Keratinocyte (primary cell): ENCODE measurements around the gene QRICH1. TPM values are rescaled to one million over a fixed set of nuclear protein-coding genes. Genes with fewer than 3 reads are reported as not detected.

ENCODE experiments used
- DNase-seq: peaks from one replicate; pipeline ENCODE4 v3.0.0-alpha.2; 2011; ENCODE audit warnings: low read depth, missing footprints, low spot score
- FAIRE-seq: peaks from 2 replicates; lab custom pipeline; 2011; peaks lifted over from hg19 to GRCh38; lab: Jason Lieb, UNC
- H2AFZ ChIP-seq: 2 replicates; pipeline ENCODE4 v1.6.0; 2012; ENCODE audit warnings: low read length, control low read depth, inconsistent platforms; ENCODE audit not compliant: control insufficient read depth
- H3K27ac ChIP-seq: 2 replicates; pipeline ENCODE4 v1.5.1; 2011; ENCODE audit warnings: low read length; ENCODE audit not compliant: control insufficient read depth, insufficient read depth
- H3K27me3 ChIP-seq: 3 replicates; pipeline ENCODE4 v1.6.0; 2011; ENCODE audit warnings: low read length; ENCODE audit not compliant: control insufficient read depth, insufficient read depth; ENCODE audit errors: extremely low read depth
- H3K36me3 ChIP-seq, 2 experiments: 2 replicates in 1 of 2; 3 replicates in 1 of 2; pipeline ENCODE4 v1.5.1; 2011; ENCODE audit warnings: low read length in 2 of 2, mild to moderate bottlenecking in 1 of 2; ENCODE audit not compliant: control insufficient read depth in 2 of 2, insufficient read depth in 2 of 2; ENCODE audit errors: extremely low read depth in 1 of 2
- H3K4me1 ChIP-seq: 3 replicates; pipeline ENCODE4 v1.5.1; 2011; ENCODE audit warnings: low read length; ENCODE audit not compliant: control insufficient read depth, insufficient read depth; ENCODE audit errors: extremely low read depth
- H3K4me2 ChIP-seq: 3 replicates; pipeline ENCODE4 v1.6.0; 2011; ENCODE audit warnings: low read depth, low read length; ENCODE audit not compliant: control insufficient read depth, insufficient read depth; ENCODE audit errors: extremely low read depth
- H3K4me3 ChIP-seq, 3 experiments: fragments of 200-600 bp in 1 of 3; sonication (generic) in 1 of 3; 2 replicates in 2 of 3; 3 replicates in 1 of 3; pipeline ENCODE4 v1.5.1; 2011 to 2016; ENCODE audit warnings: low read length in 3 of 3, mild to moderate bottlenecking in 3 of 3, control low read depth in 2 of 3, inconsistent platforms in 1 of 3, low read depth in 1 of 3, mixed read lengths in 1 of 3, mixed run types in 1 of 3, moderate library complexity in 1 of 3; ENCODE audit not compliant: control insufficient read depth in 2 of 3, insufficient read depth in 2 of 3; ENCODE audit errors: extremely low read depth in 1 of 3
- H3K79me2 ChIP-seq: 2 replicates; pipeline ENCODE4 v1.6.0; 2012; ENCODE audit warnings: low read length; ENCODE audit not compliant: control insufficient read depth, insufficient read depth
- H3K9ac ChIP-seq: 3 replicates; pipeline ENCODE4 v1.6.0; 2011; ENCODE audit warnings: low read length; ENCODE audit not compliant: control insufficient read depth, insufficient read depth; ENCODE audit errors: extremely low read depth
- H3K9me1 ChIP-seq: 3 replicates; pipeline ENCODE4 v1.6.0; 2011; ENCODE audit warnings: low read length; ENCODE audit not compliant: control insufficient read depth, insufficient read depth; ENCODE audit errors: extremely low read depth
- H3K9me3 ChIP-seq: 2 replicates; pipeline ENCODE4 v1.5.1; 2012; ENCODE audit warnings: low read depth, low read length; ENCODE audit not compliant: control insufficient read depth
- H4K20me1 ChIP-seq: 3 replicates; pipeline ENCODE4 v1.6.0; 2011; ENCODE audit warnings: low read length; ENCODE audit not compliant: control insufficient read depth, insufficient read depth; ENCODE audit errors: extremely low read depth
- CTCF ChIP-seq, 3 experiments: IDR thresholded peaks in 1 of 3; conservative IDR thresholded peaks in 1 of 3; optimal IDR thresholded peaks in 1 of 3; 2 replicates in 2 of 3; 3 replicates in 1 of 3; pipeline versions ENCODE3 to v1.5.1; 2011; ENCODE audit warnings: low read length in 3 of 3, mild to moderate bottlenecking in 3 of 3, moderate library complexity in 2 of 3, control low read depth in 1 of 3, inconsistent platforms in 1 of 3; ENCODE audit not compliant: insufficient read depth in 2 of 3; ENCODE audit errors: extremely low read depth in 1 of 3
- EZH2 ChIP-seq: IDR thresholded peaks from one replicate; pipeline ENCODE4 v1.6.1; 2012; ENCODE audit warnings: inconsistent platforms, mild to moderate bottlenecking, low read length, moderate library complexity
- dilution Hi-C: fragments of 300-500 bp; cut with MboI; formaldehyde crosslinking; loops from one replicate; pipeline ENCODE4 v1.7.0; 2020; ENCODE audit warnings: low sequenced_read_pairs; ENCODE audit not compliant: extremely low pct_ligation_motif_present
- polyA plus RNA-seq, 5 experiments: library from polyadenylated mRNA; depleted of rRNA in 3 of 5; stranded (reverse) in 3 of 5; stranded (forward) in 1 of 5; unstranded in 1 of 5; fragments of >200 nt; gene quantifications; 1 replicate in 1 of 5; 2 replicates in 3 of 5; 3 replicates in 1 of 5; pipeline versions ENCODE4 v1.2.1 to v1.2.3, GENCODE V29; 2011 to 2012; ENCODE audit warnings: missing spikeins in 2 of 5, low read depth in 1 of 5, low replicate concordance in 1 of 5

QRICH1 gene
- polyA plus RNA-seq, 1 donor (not counting 4 experiments of a cell fraction or from before 2014, with no cell fraction given), result 60.4 TPM

GRCh38 chr3:48989796-48990635 is 103.9 kb downstream of the QRICH1 start, which contains the start of gene P4HTM:
Gene P4HTM, plus strand, starts transcription at chr3:48990241. Its CDS starts 16 bp downstream, at chr3:48990257.
- Histone ChIP-seq H4K20me1 (no peaks in the 10 kb centered on the region), H3K27ac (peak within 1 kb of the TSS; percentile 47), H3K9me3 (no peaks in the 10 kb centered on the region), H3K36me3 (peaks cover 2 to 3% of the 10 kb centered on the region in 2 experiments), H3K4me2 (peak within 1 kb of the TSS; percentile 93), H3K4me3 (peak within 1 kb of the TSS; percentile 30 to 77 (median 73)), H3K9ac (peak within 1 kb of the TSS; percentile 67), H2AFZ (peak within 1 kb of the TSS; percentile 94), H3K4me1 (peaks cover 15% of the 10 kb centered on the region), H3K79me2 (no peaks in the 10 kb centered on the region), H3K9me1 (no peaks in the 10 kb centered on the region), H3K27me3 (no peaks in the 10 kb centered on the region)
- TF ChIP-seq EZH2 (no peak), CTCF (optimal IDR thresholded peaks at IDR 0.05 in 1 of 3, IDR thresholded peaks at IDR 0.05 in 1 of 3, conservative IDR thresholded peaks at IDR 0.05 in 1 of 3; ENCODE audit: extremely low read depth in 1 of 3, insufficient read depth in 2 of 3, low read length in 3 of 3) (peak; percentile 9 to 57 (median 26))
- FAIRE-seq, result peak; percentile 59
- dilution Hi-C loops, result no loop called here
- peak; percentile 76 for DNase-seq

GRCh38 chr3:48989126-48989795 is 104.6 kb downstream of the QRICH1 start:
- dilution Hi-C loops, result no loop called here
- FAIRE-seq (no peak), DNase-seq (no peak)
- Histone ChIP-seq H3K9ac (peak overlapping the region; percentile 67), H4K20me1 (no peaks in the 10 kb centered on the region), H2AFZ (peak overlapping the region; percentile 94), H3K4me2 (peak overlapping the region; percentile 93), H3K36me3 (peaks cover 7% of the 10 kb centered on the region in 2 experiments), H3K4me3 (peak overlapping the region; percentile 23 to 77 (median 73)), H3K9me1 (no peaks in the 10 kb centered on the region), H3K9me3 (no peaks in the 10 kb centered on the region), H3K4me1 (peaks cover 15% of the 10 kb centered on the region), H3K27ac (peak overlapping the region; percentile 47), H3K27me3 (no peaks in the 10 kb centered on the region), H3K79me2 (no peaks in the 10 kb centered on the region)
- TF ChIP-seq CTCF (optimal IDR thresholded peaks at IDR 0.05 in 1 of 3, IDR thresholded peaks at IDR 0.05 in 1 of 3, conservative IDR thresholded peaks at IDR 0.05 in 1 of 3; ENCODE audit: extremely low read depth in 1 of 3, insufficient read depth in 2 of 3, low read length in 3 of 3) (no peak), EZH2 (no peak)
